Measurements from ENCODE around the gene PSME3IP1. TPM values are rescaled to one million over a fixed set of nuclear protein-coding genes. Genes with fewer than 3 reads are reported as not detected.
"Not testable (repeated sequence)": the region's sequence is repeated elsewhere in the genome, so short reads cannot be mapped to it uniquely, and the experiment has no call there.

PSME3IP1 gene
- total RNA-seq, 1 donor from 2014 or later = 62.9 TPM

- no peak for TF ChIP-seq CTCF (IDR thresholded peaks at IDR 0.05; ENCODE audit: insufficient read depth, low read length, severe bottlenecking)
- DNase-seq (ENCODE audit: low read depth) = no peak
- no peak for FAIRE-seq
- Histone ChIP-seq H3K4me3 (ENCODE audit: low read depth, low read length) (no peak overlapping the region), H3K36me3 (ENCODE audit: control insufficient read depth, insufficient read depth, low read length) (peaks cover 1% of the 10 kb centered on the region), H3K27me3 (ENCODE audit: control insufficient read depth, insufficient read depth, low read length) (no peaks in the 10 kb centered on the region)
Observed at GRCh38 chr16:57192720-57193486, 7.1 kb upstream of the PSME3IP1 start.

- H3K27me3 ChIP-seq (ENCODE audit: control insufficient read depth, insufficient read depth, low read length) = no peaks in the 10 kb centered on the region
- H3K36me3 ChIP-seq (ENCODE audit: control insufficient read depth, insufficient read depth, low read length) = peaks cover 1% of the 10 kb centered on the region
- DNase-seq (ENCODE audit: low read depth) (no peak), FAIRE-seq (no peak)
- H3K4me3 ChIP-seq (ENCODE audit: low read depth, low read length) = no peak overlapping the region
- no peak for TF ChIP-seq CTCF (IDR thresholded peaks at IDR 0.05; ENCODE audit: insufficient read depth, low read length, severe bottlenecking)
Observed at GRCh38 chr16:57192146-57192545, 6.3 kb upstream of the PSME3IP1 start.

DNA sequence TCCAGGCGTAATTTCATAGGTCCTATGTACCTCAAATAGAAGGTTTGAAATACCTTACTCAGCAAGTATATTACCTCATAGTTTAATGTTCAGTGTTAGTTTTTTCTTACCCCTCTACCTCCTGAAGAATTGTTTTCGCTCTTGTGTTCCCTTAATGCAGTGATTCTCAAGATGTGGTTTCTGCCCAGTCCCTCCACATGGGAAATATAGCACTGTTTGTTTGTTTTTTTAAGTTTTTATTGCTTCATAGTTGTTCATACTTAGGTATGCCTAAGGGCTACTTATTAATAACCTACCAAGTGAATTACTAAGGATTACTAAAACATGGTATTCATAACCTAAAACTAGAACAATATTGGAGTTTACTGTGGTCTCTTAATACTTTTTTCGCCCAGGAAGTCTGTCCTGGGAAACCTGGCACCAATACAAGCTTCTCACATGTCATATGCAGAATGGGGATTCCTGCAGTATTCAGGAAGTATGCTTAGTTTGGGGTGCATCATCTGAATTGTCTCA, 5.3 kb upstream of the PSME3IP1 start:
- TF ChIP-seq CTCF (IDR thresholded peaks at IDR 0.05; ENCODE audit: insufficient read depth, low read length, severe bottlenecking) = no peak
- FAIRE-seq = no peak

GRCh38 chr16:57190136-57190535, 4.3 kb upstream of the PSME3IP1 start:
- Histone ChIP-seq H3K4me3 (ENCODE audit: low read depth, low read length) (no peak overlapping the region), H3K36me3 (ENCODE audit: control insufficient read depth, insufficient read depth, low read length) (peaks cover 1% of the 10 kb centered on the region), H3K27me3 (ENCODE audit: control insufficient read depth, insufficient read depth, low read length) (no peaks in the 10 kb centered on the region)
- no peak for DNase-seq (ENCODE audit: low read depth)
- no peak for TF ChIP-seq CTCF (IDR thresholded peaks at IDR 0.05; ENCODE audit: insufficient read depth, low read length, severe bottlenecking)
- no peak for FAIRE-seq

More for the DNA sequence above, 5.3 kb upstream of the PSME3IP1 start:
- peak; percentile 87 for DNase-seq (ENCODE audit: low read depth)
- Histone ChIP-seq H3K4me3 (ENCODE audit: low read depth, low read length) (no peak overlapping the region), H3K27me3 (ENCODE audit: control insufficient read depth, insufficient read depth, low read length) (no peaks in the 10 kb centered on the region), H3K36me3 (ENCODE audit: control insufficient read depth, insufficient read depth, low read length) (peaks cover 1% of the 10 kb centered on the region)

- H3K4me3 ChIP-seq (ENCODE audit: low read depth, low read length); H3K27me3 ChIP-seq (ENCODE audit: control insufficient read depth, insufficient read depth, low read length); DNase-seq (ENCODE audit: low read depth); H3K36me3 ChIP-seq (ENCODE audit: control insufficient read depth, insufficient read depth, low read length); FAIRE-seq: not testable (repeated sequence)
Observed at GRCh38 chr16:57189527-57189926, 3.7 kb upstream of the PSME3IP1 start.

DNA sequence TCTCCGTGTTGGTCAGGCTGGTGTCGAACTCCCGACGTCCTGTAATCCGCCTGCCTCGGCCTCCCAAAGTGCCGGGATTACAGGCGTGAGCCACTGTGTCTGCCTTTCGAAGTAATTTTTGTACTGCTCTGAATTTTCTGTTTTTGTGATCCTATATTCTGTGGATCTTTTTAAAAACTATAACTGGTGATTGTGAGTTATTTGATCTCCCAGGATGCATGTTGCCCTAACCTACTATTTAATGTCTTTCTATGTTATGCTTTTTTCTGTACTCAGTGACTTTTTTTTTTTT, 2.8 kb upstream of the PSME3IP1 start:
- FAIRE-seq (no peak), DNase-seq (ENCODE audit: low read depth) (no peak)
- no peaks in the 10 kb centered on the region for H3K27me3 ChIP-seq (ENCODE audit: control insufficient read depth, insufficient read depth, low read length)
- peaks cover 1% of the 10 kb centered on the region for H3K36me3 ChIP-seq (ENCODE audit: control insufficient read depth, insufficient read depth, low read length)
- no peak for TF ChIP-seq CTCF (IDR thresholded peaks at IDR 0.05; ENCODE audit: insufficient read depth, low read length, severe bottlenecking)
- H3K4me3 ChIP-seq (ENCODE audit: low read depth, low read length) = no peak overlapping the region

DNA sequence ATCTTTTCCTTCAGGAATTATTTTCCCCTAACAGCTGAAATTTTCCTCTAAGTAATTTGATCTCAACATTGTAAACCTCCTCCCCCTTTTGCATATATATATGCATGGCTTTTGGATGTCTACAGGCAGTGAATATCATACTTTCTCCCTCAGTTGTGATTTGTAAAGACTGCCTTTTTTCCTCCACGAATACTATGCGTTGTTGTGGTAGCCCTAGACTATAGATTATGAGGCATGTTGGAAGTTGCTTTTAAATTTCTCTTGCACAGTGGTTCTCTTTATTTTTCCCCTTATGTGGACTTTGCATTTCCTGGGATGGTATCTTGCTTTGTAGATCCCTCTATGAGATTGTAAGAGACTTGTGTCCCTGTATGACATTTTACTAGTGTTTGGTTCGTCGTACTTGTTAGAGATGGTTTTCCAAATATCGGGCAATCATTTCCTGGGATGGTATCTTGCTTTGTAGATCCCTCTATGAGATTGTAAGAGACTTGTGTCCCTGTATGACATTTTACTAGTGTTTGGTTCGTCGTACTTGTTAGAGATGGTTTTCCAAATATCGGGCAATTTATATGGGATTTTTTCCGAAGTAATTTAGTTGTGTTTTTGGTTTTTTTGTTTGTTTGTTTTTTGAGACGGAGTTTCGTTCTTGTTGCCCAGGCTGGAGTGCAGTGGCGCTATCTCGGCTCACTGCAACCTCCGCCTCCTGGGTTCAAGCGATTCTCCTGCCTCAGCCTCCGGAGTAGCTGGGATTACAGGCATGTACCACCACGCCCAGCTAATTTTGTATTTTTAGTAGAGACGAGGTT, 2.3 kb upstream of the PSME3IP1 start:
- FAIRE-seq; H3K27me3 ChIP-seq (ENCODE audit: control insufficient read depth, insufficient read depth, low read length): not testable (repeated sequence)

More for the DNA sequence above, 2.3 kb upstream of the PSME3IP1 start:
- not testable (repeated sequence) for H3K36me3 ChIP-seq (ENCODE audit: control insufficient read depth, insufficient read depth, low read length); DNase-seq (ENCODE audit: low read depth)
- peak overlapping the region; percentile 62 for H3K4me3 ChIP-seq (ENCODE audit: low read depth, low read length)

All from bronchial epithelial cell (primary cell).